Activated naive CD4-positive, alpha-beta T cell treated with anti-CD3 and anti-CD28 coated beads, Interleukin-2, amount 50 U/mL, for 16 hours (primary cell): Measurements from ENCODE around the gene FAM171A1.
"Not testable (repeated sequence)": the region's sequence is repeated elsewhere in the genome, so short reads cannot be mapped to it uniquely, and the experiment has no call there.

Experiments used
- DNase-seq: peaks from one replicate; pipeline ENCODE4 v3.0.0-alpha.2; 2020

The FAM171A1 gene

DNA sequence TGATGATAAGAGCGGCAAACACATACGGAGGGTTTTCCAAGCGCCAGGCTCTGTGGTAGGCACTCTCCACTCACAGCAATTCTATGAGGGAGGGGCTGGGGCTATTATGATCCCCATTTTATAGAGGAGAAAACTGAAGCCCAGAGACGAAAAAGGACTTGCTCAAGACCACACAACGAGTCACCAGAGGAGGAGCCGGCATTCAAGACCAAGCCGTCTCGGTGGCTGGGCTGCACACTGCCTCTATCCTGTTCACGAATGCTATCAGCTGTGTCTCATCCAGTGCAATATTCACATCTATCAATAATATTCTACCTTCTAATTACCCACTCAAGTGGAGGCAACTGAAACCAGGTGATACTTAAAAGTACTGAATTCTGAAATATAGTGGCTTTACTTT is 134.7 kb downstream of the FAM171A1 start:
- no peak for DNase-seq

DNA sequence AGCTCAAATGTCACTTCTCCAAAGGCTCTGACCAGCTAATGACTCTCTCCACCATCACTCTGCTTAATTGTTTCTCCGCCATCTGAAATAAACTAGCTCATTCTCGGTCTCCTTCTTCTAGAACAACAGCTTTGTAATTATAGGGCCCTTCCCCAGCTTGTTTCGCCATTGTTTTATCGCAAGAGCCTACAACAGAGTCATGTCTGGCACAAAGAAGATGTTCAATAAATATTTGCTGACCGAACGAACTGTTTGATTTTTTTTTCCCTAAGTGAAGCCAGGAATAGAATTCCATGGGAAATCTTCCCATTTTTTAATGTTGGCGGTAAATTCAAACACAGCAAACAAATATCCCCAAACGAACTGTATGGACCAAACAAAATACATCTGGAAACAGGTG is 138.8 kb downstream of the FAM171A1 start:
- no peak for DNase-seq

- DNase-seq: no peak
Measured at GRCh38 chr10:15231426-15231825, 139.7 kb downstream of the FAM171A1 start.

DNA sequence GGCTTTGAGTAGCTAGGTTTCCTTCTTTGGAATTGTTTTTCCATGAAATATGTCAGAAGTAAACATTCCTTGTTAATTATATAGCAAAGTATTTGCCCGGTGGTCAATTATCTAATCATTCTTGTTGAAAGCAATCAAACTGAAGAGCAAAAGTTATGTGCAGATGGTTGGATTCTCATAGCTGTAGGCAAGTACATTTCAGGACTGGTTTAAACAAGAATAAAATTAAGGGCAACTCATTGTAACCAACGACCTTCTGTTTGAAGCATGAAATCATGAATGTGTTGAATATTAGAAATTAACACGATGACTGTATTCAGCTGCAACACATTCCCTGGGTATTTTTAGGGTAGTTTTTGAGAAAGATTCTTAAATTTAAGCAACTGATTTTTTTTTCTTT is 140.8 kb downstream of the FAM171A1 start:
- no peak for DNase-seq

DNA sequence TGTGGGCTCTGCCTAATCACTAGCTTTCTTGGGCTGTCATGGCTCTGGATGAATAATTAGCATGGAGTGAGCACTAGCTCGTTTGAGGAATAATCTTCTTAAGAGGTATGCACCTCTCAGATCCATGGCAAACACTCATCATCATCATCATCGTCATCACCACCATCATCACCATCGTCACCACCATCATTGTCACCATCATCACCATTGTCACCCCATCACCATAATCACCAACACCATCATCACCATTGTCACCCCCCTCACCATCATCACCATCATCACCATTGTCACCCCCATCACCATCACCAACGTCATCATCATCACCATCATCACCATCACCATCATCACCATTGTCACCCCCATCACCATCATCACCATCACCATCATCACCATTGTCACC is 141.8 kb downstream of the FAM171A1 start:
- no peak for DNase-seq

DNA sequence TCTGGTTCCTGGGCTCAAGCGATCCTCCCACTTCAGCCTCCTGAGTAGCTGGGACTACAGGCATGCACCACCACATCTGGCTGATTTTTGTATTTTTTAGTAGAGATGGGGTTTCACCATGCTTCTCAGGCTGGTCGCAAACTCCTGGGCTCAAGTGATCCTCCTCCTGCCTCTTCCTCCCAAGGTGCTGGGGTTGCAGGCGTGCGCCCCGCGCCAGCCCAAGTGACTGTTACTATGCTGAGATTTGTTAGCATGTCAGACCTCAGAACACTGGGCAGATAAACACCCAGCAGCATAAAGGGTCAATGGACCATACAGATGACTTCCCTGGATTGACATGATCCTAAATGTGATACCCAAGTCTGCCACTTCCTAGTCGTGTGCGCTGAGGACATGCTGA is 142.7 kb downstream of the FAM171A1 start:
- no peak for DNase-seq

DNA sequence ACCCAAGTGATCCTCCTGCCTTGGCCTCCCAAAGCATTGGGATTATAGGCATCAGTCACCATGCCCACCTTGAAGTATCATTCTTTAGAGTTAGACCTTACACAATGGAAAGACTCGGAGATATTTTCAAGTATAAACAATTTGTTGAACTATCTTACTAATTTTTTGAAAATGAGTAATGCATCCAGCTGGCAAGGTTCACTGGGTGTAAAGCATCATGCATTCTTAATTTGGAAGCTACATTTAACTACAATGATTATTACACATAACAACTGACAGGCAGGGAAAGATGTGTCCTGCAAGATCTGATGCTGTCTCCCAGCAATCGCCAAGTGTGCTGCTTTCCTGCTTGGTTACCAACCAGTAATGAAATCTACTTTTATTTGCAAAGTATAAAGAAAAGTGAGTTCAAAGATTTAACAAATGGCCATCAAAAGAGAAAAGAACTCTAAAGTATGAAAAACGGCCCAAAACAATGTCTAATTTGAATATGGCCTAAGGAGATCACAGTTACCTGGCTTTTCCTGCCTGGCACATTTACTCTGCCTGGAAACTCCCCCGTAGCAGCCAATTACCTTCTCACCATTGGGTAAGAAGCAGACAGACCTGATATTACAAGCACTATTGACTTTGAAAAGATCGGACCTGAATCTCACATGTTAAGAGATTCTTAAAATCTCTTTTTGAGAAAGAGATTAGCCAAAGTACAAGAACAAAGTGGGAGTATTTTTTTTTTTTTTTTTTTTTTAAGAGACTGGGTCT is 143.3 kb downstream of the FAM171A1 start:
- no peak for DNase-seq

DNA sequence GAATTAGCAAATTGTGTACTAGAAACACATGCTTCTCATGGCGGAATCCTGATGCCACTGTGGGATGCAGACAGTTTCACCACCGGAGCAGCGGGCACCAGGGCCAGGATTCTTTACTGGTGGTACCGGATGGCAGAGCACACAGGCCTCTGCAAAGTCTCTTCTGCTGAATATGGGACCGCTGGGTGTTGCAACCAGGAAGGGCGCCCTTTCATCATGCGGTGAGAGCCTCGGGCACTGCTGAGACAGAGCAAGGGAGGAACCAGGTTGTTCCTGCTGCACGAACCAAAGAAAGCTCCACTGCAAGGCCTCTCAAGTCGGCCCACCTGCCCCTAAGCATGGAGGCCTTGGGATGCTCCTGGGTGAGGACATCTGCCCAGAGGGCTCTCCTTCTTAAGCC is 145.6 kb downstream of the FAM171A1 start:
- DNase-seq: no peak

DNA sequence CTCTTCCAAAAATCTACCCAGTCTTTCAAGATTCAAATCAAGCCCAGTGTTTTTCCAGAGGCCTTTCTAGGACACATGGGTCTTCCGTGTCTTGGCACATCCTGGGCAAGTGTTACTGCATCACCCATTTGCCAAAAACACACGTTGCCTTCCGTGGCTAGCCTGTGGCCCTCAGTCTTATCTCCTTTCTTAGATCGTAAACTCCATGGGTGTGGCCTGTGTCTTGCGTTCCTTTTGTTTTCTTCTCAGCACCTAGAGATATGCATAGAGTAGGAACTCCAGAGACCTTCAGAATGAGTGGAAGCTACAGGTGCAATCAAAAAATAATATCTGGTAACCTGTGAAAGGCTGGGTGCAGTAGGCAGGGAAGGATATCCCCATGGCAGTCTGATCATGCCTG is 146.1 kb downstream of the FAM171A1 start:
- DNase-seq: no peak

DNA sequence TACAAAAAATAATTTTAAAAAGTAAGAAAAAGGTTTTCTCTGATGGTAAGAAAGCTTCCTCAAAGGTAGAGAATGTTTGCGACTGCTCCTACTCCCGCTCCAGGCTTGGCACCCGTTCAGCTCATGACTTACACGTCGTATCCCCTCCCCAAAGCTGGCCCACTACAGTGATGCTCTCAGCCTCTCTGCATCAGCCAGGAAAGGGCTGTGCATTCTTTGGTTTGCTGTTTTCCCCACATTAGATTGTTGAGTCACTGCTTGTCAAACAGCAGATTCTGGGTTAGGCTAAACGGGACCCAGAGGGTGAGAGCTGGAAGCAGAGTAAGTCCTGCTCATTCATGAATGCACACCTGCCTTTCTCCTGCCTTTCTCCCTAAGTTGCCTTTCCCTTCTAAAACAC is 147.9 kb downstream of the FAM171A1 start:
- DNase-seq: no peak

DNA sequence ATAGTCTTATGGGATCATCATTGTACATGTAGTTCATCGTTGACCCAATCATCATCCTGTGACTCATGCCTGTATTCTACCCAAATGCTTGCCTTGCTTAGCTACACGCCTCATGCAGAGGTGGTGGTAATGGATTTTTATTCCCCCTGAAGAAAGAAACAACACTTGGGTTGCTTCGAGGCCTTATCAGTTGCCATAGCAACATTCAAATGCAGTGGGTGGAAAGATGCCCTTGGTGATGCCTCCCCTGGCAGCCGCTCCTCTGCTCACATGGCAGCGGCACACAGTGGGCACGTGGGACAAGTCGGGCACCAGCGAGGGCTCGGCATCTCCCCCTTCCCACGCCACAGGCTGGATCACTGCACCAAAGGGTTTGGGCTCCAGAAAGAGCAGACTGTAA is 148.6 kb downstream of the FAM171A1 start:
- DNase-seq: no peak

GRCh38 chr10:15220445-15220844 is 150.6 kb downstream of the FAM171A1 start:
- no peak for DNase-seq

DNA sequence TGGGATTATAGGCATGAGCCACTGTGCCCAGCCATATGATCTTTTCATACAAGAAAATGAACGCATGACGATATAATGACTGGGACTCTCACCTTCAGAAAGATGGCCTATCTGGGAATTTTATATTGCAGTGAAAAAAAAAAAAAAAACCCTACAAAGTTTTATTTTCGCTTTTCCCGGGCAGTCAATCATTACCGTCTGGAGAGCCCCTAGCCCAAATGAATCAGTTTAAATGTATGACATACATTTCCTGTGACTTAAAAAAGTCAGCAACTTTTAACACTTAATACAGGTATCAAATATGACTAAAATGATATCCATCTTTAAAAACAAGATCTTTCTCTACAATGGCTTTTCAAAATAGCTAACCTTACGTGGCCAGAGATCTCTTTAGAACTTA is 154.4 kb downstream of the FAM171A1 start:
- no peak for DNase-seq

- DNase-seq: no peak
Measured at GRCh38 chr10:15214237-15214636, 156.9 kb downstream of the FAM171A1 start.

DNA sequence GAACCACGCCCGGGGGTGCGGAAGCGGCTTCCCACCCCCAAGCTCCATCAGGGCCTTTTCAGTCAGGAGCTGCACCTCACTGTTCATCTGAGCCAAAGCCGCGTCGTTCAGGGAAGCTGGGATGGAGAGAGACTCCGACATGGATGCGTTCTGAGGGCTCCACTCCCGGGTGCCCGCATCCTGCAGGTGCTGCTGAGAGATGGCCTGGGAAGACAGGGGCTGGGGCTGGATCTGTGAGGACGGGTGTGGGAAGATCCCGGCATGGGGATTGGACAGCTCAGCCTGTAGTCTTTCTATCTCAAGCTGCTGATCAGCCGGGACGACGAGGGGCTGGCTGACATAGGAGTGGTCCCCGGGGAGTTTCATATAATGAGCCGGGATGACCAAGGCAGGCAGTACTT is 157.6 kb downstream of the FAM171A1 start:
- no peak for DNase-seq

DNA sequence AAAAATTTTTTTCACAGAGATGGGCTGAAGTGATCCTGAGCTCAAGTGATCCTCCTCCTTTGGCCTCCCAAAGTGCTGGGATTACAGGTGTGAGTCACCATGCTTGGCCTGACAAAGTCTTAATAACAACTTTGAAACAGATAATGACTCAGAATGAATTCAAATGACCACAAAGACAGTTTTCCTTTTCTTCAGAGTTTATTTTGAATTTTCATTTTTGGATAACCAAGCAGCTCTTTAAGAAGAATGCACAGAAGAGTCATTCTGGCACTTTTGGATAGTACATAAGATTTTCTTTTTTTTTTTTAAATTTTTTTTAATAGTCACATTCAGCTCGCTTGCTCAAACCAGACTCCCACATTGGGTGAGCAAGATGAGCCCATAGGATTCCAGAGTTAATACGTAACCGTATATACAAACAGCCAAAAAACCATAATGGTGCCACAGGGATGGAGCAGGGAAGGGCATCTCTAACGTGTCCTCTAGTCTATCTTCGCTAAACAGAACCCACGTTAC is 159.6 kb downstream of the FAM171A1 start:
- no peak for DNase-seq

DNA sequence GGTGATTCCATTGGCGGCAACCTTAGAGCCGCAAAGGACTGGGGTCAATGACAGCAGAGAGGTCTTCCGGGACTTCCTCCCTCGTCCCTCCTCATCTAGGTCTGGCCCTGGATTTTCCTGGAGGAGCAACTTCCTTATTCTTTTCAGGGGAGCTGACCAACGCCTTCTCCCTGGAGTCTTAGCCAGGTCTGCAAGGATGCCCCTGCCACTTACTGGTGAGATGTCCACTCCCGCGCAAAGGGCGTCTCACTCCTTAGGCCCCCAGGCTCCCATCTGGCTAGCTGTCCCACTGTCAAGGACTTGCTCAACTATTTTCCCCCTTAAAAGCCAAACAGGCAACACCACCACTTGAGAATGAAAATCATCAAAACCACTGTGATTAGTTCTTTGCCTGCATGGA is 160.6 kb downstream of the FAM171A1 start:
- no peak for DNase-seq

GRCh38 chr10:15209827-15210509 is 161.1 kb downstream of the FAM171A1 start:
- DNase-seq: peak; percentile 77

GRCh38 chr10:15208221-15208620 is 162.9 kb downstream of the FAM171A1 start:
- DNase-seq: no peak

DNA sequence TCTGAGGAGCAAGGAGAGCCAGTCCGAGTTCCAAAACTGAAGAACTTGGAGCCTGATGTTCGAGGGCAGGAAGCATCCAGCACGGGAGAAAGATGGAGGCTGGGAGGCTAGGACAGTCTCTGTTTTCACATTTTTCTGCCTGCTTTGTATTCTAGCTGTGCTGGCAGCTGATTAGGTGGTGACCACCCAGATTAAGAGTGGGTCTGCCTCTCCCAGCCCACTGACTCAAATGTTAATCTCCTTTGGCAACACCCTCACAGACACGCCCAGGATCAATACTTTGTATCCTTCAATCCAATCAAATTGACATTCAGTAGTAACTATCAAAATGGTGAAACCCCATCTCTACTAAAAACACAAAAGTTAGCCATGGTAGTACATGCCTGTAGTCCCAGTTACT is 163.7 kb downstream of the FAM171A1 start:
- not testable (repeated sequence) for DNase-seq

- no peak for DNase-seq
Measured at GRCh38 chr10:15202639-15203038, 168.4 kb downstream of the FAM171A1 start.

DNA sequence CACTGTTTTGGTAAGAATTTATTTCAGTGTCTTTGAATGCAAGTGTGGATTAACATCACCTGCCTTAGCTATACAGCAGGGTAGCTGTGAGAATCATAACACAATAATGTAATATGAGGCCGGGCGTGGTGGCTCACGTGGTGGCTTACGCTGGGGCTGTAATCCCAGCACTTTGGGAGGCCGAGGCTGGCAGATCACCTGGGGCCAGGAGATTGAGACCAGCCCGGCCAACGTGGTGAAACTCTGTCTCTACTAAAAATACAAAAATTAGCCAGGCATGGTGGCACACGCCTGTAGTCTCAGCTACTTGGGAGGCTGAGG is 168.8 kb downstream of the FAM171A1 start:
- DNase-seq: not testable (repeated sequence)

DNA sequence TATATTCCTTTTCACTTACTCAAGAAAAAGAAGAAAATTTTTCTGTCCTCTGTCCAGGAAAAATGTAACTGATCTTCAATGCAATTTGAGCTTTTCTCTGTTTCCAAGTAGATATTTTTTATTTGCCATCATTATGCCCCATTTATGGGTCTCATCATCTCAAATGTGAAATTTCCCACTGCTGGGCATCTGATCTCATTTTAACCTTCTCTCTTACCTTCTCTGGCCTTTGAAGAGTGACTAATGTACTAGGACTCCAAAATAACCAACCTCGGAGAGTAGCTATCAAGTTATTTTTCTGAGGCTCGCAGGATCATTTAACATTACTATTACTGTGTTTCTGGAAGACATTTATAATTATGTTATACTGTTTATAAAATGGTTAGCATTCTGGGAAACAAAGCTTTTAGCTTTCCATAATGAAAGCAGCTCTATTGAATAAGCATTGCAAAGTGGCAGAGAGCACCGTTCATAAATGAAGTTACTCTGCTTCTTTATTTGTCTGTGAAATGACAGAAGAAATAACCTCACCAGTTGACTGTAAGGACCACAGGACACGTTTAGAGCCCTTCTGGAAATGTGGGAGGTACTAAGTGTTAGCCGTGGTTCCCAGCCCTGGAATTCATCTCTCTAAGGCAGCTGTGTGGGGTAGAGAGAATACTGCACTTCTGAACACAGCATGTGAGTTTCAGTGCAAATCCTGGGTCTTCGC is 169.3 kb downstream of the FAM171A1 start:
- DNase-seq: no peak

DNA sequence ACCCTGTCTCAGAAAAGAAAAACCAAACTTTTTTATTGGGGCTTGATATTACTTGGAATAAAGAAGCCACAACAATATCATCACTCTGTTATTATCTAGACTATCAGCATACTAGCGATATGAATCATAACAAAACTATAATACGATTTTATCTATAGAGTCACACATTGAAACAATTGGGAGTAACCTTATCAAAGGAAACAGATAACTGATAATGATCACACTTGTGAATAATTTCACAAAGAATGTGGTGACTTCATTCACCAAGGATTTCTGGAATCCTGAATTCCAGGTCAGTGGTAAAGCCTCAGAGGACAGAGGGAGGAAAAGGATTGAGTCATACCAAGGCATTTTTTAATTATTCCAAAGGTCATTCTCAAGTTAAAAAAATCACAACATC is 170.5 kb downstream of the FAM171A1 start:
- no peak for DNase-seq
